Gastrocnemius medialis (tissue), 4 donors: ENCODE data around the gene ZNF423.

Experiments used
- POLR2A ChIP-seq, 2 donors: fragments of 450-650 bp; IDR thresholded peaks; one replicate each; pipeline ENCODE4 v1.6.1; 2017; ENCODE audit warnings: antibody characterized with exemption in 2 of 2, mild to moderate bottlenecking in 2 of 2, moderate library complexity in 2 of 2
- TF ChIP-seq, protein P1 (sequence below), 5 experiments: fragments of 450-650 bp in 3 of 5; fragments of 200-600 bp in 2 of 5; sonication (generic) in 2 of 5; IDR thresholded peaks in 4 of 5; conservative IDR thresholded peaks in 1 of 5; 1 replicate in 4 of 5; 2 replicates in 1 of 5; pipeline ENCODE4 v1.5.1; 2016 to 2019; ENCODE audit warnings: antibody characterized with exemption in 5 of 5, mild to moderate bottlenecking in 3 of 5, moderate library complexity in 3 of 5

DNA sequence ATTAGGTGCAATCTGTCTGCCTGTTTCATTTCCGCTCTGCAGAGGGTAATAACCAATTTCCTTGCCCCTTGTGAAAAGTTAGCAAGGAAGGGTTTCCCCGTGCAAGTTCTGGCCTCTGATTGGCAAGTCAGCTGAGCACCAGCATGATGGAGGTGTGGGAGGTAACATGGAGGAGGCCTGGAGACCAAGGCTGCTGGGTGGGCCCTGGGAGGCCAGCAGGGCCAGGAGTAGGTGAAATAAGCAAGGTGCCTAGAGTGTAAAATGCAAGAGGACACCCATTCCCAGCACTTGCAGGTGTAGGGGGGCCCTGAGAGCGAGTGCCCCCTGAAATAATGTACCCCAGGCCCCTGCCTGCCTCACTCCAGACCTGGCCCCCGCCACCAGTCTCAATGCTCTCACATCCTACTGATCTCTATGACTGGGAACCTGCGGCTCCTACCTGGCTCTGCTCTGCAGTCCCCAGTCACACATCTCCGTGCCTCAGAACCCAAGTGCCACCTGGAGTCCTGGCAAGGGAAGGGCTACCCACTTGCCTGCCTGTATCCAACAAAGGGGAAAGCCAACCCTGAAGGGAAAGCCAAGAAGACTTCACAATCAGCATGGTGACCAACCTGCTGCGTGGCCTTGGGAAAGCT lies 366.1 kb downstream of the ZNF423 start:
- TF ChIP-seq, protein P1, sequence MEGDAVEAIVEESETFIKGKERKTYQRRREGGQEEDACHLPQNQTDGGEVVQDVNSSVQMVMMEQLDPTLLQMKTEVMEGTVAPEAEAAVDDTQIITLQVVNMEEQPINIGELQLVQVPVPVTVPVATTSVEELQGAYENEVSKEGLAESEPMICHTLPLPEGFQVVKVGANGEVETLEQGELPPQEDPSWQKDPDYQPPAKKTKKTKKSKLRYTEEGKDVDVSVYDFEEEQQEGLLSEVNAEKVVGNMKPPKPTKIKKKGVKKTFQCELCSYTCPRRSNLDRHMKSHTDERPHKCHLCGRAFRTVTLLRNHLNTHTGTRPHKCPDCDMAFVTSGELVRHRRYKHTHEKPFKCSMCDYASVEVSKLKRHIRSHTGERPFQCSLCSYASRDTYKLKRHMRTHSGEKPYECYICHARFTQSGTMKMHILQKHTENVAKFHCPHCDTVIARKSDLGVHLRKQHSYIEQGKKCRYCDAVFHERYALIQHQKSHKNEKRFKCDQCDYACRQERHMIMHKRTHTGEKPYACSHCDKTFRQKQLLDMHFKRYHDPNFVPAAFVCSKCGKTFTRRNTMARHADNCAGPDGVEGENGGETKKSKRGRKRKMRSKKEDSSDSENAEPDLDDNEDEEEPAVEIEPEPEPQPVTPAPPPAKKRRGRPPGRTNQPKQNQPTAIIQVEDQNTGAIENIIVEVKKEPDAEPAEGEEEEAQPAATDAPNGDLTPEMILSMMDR (IDR thresholded peaks at IDR 0.05 in 4 of 5, conservative IDR thresholded peaks at IDR 0.05 in 1 of 5): no peak
- no peak for TF ChIP-seq POLR2A (IDR thresholded peaks at IDR 0.05)
